PC-3 (cell line): ENCODE data around the gene PACRG. TPM values are rescaled to one million over a fixed set of nuclear protein-coding genes. Genes with fewer than 3 reads are reported as not detected.

ENCODE experiments used
- ATAC-seq: fragments of 200-7000 bp; cut with Tn5 transposase; 2 replicates; pipeline ENCODE4 v1.9.1; 2020; ENCODE audit warnings: mild to moderate bottlenecking, moderate library complexity
- BruUV-seq: library from RNA; stranded (reverse); fragments of 400-500 nt; replicated peaks from 2 replicates; lab custom pipeline; 2021; lab: Mats Ljungman, UMichigan
- CTCF ChIA-PET: fragments of 300-600 bp; sonication (Branson Sonifier 250); formaldehyde crosslinking; loops from one replicate; lab custom pipeline; 2022; ENCODE audit warnings: antibody characterized with exemption; lab: Charles Lee
- POLR2A ChIA-PET: fragments of 300-600 bp; sonication (Branson Sonifier 250); formaldehyde crosslinking; loops from one replicate; lab custom pipeline; 2022; ENCODE audit warnings: antibody characterized with exemption; ENCODE audit not compliant: unreplicated experiment; lab: Charles Lee
- DNase-seq: peaks from one replicate; pipeline ENCODE4 v3.0.0-alpha.2; 2015
- H2AFZ ChIP-seq: fragments of 300-600 bp; sonication (generic); 2 replicates; pipeline ENCODE4 v1.6.0; 2016; ENCODE audit warnings: antibody characterized with exemption, low read length
- H3F3A ChIP-seq: fragments of 300-600 bp; sonication (generic); one replicate; pipeline ENCODE4 v1.6.0; 2017; ENCODE audit warnings: antibody characterized with exemption, low read length, control low read depth, mild to moderate bottlenecking; ENCODE audit not compliant: unreplicated experiment
- H3K27ac ChIP-seq: fragments of 300-600 bp; sonication (generic); 2 replicates; pipeline ENCODE4 v1.5.1; 2016; ENCODE audit warnings: mild to moderate bottlenecking, low read length
- H3K27me3 ChIP-seq: fragments of 300-600 bp; sonication (generic); 2 replicates; pipeline ENCODE4 v1.6.1; 2016; ENCODE audit warnings: low read length, mixed read lengths
- H3K36me3 ChIP-seq: fragments of 300-600 bp; sonication (generic); 2 replicates; pipeline ENCODE4 v1.6.1; 2016; ENCODE audit warnings: low read depth, mixed run types, low read length, mixed read lengths
- H3K4me1 ChIP-seq: fragments of 300-600 bp; sonication (generic); 2 replicates; pipeline ENCODE4 v1.5.1; 2016; ENCODE audit warnings: low read length; ENCODE audit not compliant: insufficient read depth
- H3K4me2 ChIP-seq: fragments of 300-600 bp; sonication (generic); 2 replicates; pipeline ENCODE4 v1.6.0; 2016; ENCODE audit warnings: low read length
- H3K4me3 ChIP-seq: fragments of 300-600 bp; sonication (generic); 2 replicates; pipeline ENCODE4 v1.5.1; 2016; ENCODE audit warnings: mild to moderate bottlenecking, low read length, mixed read lengths
- H3K79me2 ChIP-seq: fragments of 300-600 bp; sonication (generic); 2 replicates; pipeline ENCODE4 v1.6.1; 2017; ENCODE audit warnings: low read length, mixed read lengths
- H3K9ac ChIP-seq: fragments of 300-600 bp; sonication (generic); 2 replicates; pipeline ENCODE4 v1.6.0; 2016; ENCODE audit warnings: mild to moderate bottlenecking, low read length
- H3K9me2 ChIP-seq: fragments of 300-600 bp; sonication (generic); replicated peaks from 2 replicates; pipeline ENCODE4 v1.6.1; 2016; ENCODE audit warnings: mixed run types, low read length, mixed read lengths
- H3K9me3 ChIP-seq: fragments of 300-600 bp; sonication (generic); 2 replicates; pipeline ENCODE4 v1.6.1; 2016; ENCODE audit warnings: low read length, mixed read lengths
- H4K20me1 ChIP-seq: fragments of 300-600 bp; sonication (generic); 2 replicates; pipeline ENCODE4 v1.6.1; 2016; ENCODE audit warnings: low read length, mixed read lengths
- EZH2 ChIP-seq: fragments of 300-600 bp; sonication (generic); IDR thresholded peaks from one replicate; pipeline ENCODE4 v1.6.1; 2017; ENCODE audit warnings: antibody characterized with exemption, mild to moderate bottlenecking, low read length; ENCODE audit not compliant: unreplicated experiment
- EZH2phosphoT487 ChIP-seq: fragments of 300-600 bp; sonication (generic); IDR thresholded peaks from 2 replicates; pipeline ENCODE4 v1.6.1; 2018; ENCODE audit warnings: mild to moderate bottlenecking, antibody characterized with exemption, low read length, borderline replicate concordance
- intact Hi-C: fragments of 100-400 bp; cut with micrococcal nuclease; formaldehyde crosslinking; loops from 2 replicates; pipeline ENCODE4 v1.9.0; 2023
- total RNA-seq: library from RNA; depleted of rRNA; stranded (reverse); fragments of >200 nt; gene quantifications from 2 replicates; pipeline ENCODE4 v1.2.3, GENCODE V29; 2014
- TF ChIP-seq, protein P1 (sequence below): fragments of 300-600 bp; sonication (generic); conservative IDR thresholded peaks from 2 replicates; pipeline ENCODE4 v1.5.1; 2017; ENCODE audit warnings: antibody characterized with exemption, low read depth, mild to moderate bottlenecking, low read length

Gene PACRG
- total RNA-seq, 1 experiment from 2014 or later: not detected

DNA sequence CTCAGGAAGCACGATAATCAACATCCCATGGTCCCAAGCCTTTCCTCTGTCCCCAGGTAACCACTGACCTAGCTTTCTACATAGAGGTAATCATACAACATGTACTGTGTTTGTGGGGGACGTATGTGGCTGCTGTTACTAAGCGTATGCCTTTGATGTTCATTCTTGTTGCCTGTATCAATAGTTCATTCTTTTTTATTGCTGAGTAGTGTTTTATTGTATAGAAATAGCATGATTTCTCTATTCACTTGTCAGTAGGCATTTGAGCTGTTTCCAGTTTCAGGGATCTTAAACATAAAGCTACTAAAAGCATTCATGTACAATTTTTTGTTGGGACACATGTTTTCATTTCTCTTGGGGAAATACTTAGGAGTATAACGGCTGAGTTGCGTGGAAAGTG is 185.4 kb downstream of the PACRG start:
- no peak for TF ChIP-seq EZH2phosphoT487
- TF ChIP-seq, protein P1, sequence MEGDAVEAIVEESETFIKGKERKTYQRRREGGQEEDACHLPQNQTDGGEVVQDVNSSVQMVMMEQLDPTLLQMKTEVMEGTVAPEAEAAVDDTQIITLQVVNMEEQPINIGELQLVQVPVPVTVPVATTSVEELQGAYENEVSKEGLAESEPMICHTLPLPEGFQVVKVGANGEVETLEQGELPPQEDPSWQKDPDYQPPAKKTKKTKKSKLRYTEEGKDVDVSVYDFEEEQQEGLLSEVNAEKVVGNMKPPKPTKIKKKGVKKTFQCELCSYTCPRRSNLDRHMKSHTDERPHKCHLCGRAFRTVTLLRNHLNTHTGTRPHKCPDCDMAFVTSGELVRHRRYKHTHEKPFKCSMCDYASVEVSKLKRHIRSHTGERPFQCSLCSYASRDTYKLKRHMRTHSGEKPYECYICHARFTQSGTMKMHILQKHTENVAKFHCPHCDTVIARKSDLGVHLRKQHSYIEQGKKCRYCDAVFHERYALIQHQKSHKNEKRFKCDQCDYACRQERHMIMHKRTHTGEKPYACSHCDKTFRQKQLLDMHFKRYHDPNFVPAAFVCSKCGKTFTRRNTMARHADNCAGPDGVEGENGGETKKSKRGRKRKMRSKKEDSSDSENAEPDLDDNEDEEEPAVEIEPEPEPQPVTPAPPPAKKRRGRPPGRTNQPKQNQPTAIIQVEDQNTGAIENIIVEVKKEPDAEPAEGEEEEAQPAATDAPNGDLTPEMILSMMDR: no peak
- TF ChIP-seq EZH2: no peak
- Histone ChIP-seq H3K4me2 (no peak overlapping the region), H2AFZ (no peak overlapping the region), H3K9ac (no peak overlapping the region), H4K20me1 (no peaks in the 10 kb centered on the region), H3K27ac (no peak overlapping the region), H3F3A (no peaks in the 10 kb centered on the region), H3K4me3 (no peak overlapping the region), H3K9me2 (no peaks in the 10 kb centered on the region), H3K4me1 (no peaks in the 10 kb centered on the region), H3K36me3 (no peaks in the 10 kb centered on the region), H3K9me3 (no peaks in the 10 kb centered on the region), H3K27me3 (no peaks in the 10 kb centered on the region), H3K79me2 (no peaks in the 10 kb centered on the region)
- CTCF ChIA-PET: no interaction called here
- POLR2A ChIA-PET: no interaction called here
- BruUV-seq: no TSS peak
- no peak for DNase-seq
- intact Hi-C loops: no loop called here
- no peak for ATAC-seq

DNA sequence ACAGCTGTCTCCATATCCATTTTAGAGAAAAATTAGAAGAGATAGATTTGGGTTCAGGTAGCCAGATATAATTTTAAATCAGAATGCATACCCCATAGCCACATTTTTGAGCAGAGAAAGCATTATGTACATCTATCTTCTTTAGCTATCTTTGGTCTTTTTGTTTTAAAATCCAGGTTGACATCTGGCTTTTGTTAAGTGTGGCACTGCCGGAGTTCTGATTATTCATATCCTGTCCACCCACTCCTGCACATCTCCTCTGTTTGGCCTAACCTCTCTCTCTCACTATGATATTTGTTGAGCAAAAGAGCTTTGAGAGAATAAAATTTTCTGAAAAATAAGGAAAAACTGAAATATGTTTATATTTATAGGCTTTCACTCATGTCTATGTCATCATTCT is 189.7 kb downstream of the PACRG start:
- Histone ChIP-seq H3K36me3 (no peaks in the 10 kb centered on the region), H3K27ac (no peak overlapping the region), H3K27me3 (no peaks in the 10 kb centered on the region), H3K9me2 (no peaks in the 10 kb centered on the region), H3K9me3 (no peaks in the 10 kb centered on the region), H3K79me2 (no peaks in the 10 kb centered on the region), H3F3A (no peaks in the 10 kb centered on the region), H3K4me2 (no peak overlapping the region), H3K4me1 (no peaks in the 10 kb centered on the region), H3K9ac (no peak overlapping the region), H4K20me1 (no peaks in the 10 kb centered on the region), H2AFZ (no peak overlapping the region), H3K4me3 (no peak overlapping the region)
- BruUV-seq: no TSS peak
- ChIA-PET POLR2A (no interaction called here), CTCF (no interaction called here)
- TF ChIP-seq EZH2phosphoT487: no peak
- TF ChIP-seq, protein P1: no peak
- no peak for TF ChIP-seq EZH2
- no peak for DNase-seq
- intact Hi-C loops: no loop called here
- no peak for ATAC-seq

DNA sequence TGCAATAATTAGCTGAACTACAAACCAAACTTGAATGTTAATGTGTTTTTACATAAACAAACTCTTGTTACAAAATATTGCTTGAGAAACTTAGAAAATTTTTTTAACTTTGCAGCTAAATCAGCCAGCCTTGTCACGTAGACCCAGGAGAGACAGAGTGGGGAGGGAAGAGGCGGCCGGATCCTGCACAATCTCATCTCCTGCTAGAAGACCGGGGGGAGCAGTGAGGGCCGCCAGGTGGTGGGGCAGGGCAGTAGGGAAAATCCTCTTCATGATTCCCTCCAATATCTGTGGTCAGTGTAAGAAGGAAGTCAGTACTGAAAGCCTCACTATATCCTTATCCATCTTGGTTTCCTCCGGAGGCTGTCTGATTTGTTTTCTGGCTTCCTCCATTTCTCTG is 193.3 kb downstream of the PACRG start:
- Histone ChIP-seq H3K4me2 (no peak overlapping the region), H3K27ac (no peak overlapping the region), H3K9me2 (no peaks in the 10 kb centered on the region), H3K4me3 (no peak overlapping the region), H3K79me2 (no peaks in the 10 kb centered on the region), H3K9ac (no peak overlapping the region), H3K9me3 (no peaks in the 10 kb centered on the region), H3K4me1 (no peaks in the 10 kb centered on the region), H3K27me3 (no peaks in the 10 kb centered on the region), H2AFZ (no peak overlapping the region), H4K20me1 (no peaks in the 10 kb centered on the region), H3F3A (no peaks in the 10 kb centered on the region), H3K36me3 (no peaks in the 10 kb centered on the region)
- ATAC-seq: no peak
- TF ChIP-seq, protein P1: no peak
- TF ChIP-seq EZH2phosphoT487: no peak
- TF ChIP-seq EZH2: no peak
- POLR2A ChIA-PET: no interaction called here
- CTCF ChIA-PET: no interaction called here
- no peak for DNase-seq
- intact Hi-C loops: no loop called here
- no TSS peak for BruUV-seq
